HK-2 (cell line): Measurements from ENCODE around the gene VTI1B.
"Not testable (repeated sequence)": the region's sequence is repeated elsewhere in the genome, so short reads cannot be mapped to it uniquely, and the experiment has no call there.

Experiments
- DNase-seq: peaks from one replicate; pipeline ENCODE4 v3.0.0-alpha.2; 2018; ENCODE audit not compliant: unreplicated experiment

The VTI1B gene, protein sequence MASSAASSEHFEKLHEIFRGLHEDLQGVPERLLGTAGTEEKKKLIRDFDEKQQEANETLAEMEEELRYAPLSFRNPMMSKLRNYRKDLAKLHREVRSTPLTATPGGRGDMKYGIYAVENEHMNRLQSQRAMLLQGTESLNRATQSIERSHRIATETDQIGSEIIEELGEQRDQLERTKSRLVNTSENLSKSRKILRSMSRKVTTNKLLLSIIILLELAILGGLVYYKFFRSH

DNA sequence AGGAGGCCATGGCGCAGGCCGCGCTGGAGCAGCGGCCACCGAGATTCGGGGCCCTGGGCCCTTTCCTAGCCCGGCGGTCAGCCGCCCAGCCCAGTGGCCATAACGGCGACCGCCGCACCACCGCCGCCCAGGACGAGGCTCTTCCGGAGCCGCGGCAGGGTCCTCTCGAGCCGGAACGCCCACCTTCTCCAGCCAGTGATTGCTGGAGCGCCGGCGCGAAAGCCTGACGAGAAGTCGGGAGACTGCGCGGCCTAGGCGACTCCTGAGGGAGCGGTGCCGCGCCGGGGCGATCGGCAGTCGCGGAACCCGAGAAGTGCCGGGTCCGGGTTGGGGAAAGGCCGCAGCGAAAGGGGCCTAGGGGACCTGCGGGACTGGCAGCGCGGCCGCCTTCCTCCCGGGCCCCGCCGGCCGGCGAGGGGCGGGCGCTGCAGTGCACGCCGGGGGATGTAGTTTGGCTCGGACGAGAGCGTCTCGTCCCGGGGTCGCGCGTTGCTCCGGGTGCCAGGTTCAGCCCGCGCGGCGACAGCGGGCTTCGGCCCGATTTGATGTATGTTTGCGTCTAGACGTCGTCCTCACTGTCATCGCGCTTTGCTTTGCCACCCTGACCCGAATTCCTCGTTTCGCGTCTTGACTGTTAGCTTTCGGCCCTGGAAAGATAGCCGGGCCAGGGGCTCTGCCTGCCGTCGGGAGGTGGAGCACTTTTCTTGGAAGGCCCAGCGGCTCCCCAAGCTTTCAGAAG lies at the start of gene VTI1B:
Gene VTI1B (minus strand): TSS at position 153 of the 739 bp plus-strand sequence. CDS start 143 bp downstream, at position 10.
- DNase-seq = peak; percentile 80

DNA sequence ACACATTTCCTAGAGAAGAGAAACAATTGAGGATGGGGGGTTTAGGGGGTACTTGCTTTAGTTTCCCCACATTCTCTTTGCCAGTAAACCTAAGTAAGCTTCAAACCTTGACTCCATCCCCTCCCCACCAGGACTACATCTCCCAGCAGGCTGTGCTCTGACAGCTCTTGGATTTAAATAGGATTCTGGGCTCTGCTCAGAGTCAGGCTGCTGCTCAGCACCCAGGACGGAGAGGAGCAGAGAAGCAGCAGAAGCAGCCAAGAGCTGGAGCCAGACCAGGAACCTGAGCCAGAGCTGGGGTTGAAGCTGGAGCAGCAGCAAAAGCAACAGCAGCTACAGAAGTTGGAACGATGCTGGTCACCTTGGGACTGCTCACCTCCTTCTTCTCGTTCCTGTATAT lies 47.9 kb upstream of the VTI1B start:
- DNase-seq = no peak

DNA sequence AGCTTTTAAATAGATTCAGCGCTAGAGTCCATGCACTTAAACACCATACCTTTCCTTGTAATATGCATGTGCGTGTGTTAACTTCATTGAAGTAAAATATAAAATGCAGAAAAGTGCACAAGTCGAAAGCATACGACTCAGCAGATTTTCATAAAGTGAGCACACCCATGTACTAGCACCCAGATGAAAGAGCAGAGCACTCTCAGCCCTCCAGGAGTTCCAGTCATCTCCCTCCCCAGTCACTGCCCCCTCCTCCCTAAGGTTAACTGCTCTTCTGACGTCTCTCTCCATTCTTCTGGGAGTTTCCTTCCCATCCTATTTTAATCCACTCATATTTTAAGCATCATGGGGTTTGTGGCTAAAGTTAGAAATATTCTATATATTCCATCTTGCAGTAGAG lies 47.4 kb upstream of the VTI1B start:
- no peak for DNase-seq

DNA sequence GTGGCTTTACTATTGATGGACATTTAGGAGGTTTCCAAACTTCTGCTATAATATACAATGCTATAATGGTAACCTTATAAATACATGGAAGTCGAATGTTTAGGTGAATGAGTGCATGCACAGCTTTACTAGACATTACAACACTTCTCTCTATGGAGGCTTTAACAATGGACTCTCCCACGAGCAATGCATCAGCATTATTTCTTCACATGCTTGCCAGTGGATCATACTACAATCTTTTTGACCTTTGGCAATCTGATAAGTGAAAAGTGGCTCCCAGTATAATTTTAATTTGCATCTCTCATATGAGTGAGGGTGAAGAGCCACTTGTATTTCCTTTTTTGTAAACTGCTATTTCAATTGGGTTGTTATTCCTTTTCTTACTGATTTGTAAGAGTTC lies 45.4 kb upstream of the VTI1B start:
- no peak for DNase-seq

DNA sequence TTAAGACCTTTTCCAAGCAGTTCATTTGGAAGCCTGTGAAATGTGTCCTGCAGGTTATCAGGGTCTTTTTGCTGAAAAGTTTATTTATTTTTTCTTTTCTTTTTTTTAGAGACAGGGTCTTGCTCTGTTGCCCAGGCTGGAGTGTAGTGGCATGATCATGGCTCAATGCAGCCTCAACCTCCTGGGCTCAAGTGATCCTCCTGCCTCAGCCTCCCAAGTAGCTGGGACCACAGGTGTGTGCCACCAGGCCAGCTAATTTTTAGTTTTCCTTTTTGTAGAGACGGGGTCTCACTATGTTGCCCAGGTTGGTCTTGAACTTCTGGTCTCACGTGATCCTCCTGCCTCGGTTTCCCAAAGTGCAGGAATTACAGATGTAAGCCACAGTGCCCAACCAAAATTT lies 45.0 kb upstream of the VTI1B start:
- not testable (repeated sequence) for DNase-seq

DNA sequence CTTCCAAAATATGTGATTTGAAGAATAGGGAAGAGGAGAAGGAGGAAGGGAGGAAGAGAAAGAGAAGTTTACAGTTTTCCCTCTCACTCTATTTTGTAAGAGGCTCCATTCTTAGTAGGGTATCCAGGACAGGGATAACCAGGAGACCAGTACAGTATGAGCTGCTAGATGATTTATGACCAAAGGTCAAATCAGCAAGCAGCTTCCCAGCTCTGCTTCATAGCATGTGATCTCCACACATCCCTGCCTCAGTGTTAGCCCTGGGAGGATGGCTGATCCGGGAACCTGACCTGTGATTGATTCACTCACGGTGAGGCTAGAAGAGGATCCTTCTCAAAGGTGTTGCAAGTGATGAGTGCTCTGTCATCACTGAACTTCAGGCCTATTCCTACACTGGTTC lies 43.8 kb upstream of the VTI1B start:
- no peak for DNase-seq

DNA sequence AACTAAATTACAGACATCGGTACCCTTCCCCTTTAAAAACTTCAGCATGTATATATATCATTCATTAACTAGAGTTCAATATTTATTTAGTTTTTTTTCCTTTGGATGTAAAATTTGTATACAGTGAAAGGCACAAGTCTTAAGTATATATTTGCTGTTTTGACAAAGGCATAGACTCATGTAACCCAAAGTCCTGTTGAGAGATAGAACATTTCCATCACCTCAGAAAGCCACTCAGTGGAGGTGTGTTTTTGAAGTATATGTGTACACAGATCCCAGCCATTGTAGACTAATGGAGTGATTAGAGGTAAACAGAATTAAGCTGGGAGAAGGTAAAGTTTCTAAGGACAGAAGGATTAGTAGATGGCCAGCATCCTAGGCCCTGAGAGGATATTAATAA lies 42.6 kb upstream of the VTI1B start:
- no peak for DNase-seq

DNA sequence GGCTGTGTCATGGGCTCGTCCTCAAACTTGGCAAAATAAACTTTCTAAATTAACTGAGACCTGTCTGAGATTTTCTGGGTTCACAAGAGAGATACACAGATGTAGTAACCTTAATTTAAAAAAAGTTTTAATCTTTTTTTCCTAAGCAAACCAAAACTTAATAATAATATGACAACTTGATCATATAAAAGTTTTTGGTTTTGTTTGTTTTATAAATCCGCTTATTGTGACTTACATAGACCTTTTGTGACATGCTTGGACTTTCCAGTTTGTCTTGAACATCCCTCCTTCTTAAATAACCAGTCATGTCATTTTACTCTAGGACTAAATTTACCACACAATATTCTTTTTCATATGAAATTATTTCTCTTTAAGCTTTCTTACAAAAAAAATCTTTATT lies 35.8 kb upstream of the VTI1B start:
- no peak for DNase-seq

DNA sequence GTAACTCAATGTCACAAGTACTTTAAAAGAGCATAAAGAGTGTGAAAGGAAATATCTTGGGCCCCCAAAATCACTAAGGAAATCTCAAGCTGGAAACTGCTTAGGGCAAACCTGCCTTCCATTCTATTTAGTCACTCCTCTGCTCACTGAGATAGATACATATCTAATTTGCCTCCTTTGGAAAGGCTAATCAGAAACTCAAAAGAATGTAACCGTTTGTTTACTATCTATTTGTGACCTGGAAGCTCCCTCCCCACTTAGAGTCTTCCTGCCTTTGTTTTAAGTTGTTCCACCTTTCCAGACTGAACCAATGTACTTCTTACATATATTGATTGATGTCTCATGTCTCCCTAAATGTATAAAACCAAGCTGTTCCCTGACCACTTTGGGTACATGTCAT lies 35.4 kb upstream of the VTI1B start:
- DNase-seq = not testable (repeated sequence)

DNA sequence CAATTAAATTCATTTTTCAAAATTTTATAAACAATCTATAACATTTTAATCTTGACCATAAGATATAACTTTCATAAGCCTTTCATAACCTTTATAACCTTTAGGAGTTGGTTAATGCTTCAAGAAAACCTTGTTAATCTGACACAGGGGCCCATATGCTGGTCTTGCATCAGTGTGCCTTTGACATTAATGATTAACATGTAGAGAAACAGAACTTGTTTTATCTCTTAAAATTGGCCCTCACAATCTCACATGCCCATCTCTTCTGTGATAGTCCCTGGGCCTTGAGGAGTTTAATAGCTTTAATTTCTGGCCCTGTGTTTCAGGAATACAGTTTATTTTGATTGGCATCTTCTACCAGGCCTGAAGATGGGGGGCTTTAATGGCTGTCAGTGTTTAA lies 34.9 kb upstream of the VTI1B start:
- DNase-seq = not testable (repeated sequence)

DNA sequence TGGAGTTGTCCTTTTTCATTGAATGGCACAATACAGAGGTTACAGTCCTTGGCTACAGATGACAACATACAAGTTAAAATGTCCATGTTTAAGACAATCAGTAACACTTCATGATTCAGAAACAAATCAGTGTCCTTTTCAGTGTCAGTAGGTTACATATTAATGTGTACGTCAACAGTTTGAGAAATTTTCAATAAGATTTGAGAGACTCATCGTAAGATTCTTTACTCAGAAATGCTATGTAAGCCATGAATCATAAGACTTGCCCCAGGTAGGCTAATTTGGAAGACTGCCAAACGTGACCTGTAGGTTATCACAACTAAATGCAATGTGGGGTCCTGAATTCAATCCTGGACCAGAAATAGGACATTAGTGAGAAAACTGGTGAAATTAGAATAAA lies 30.8 kb upstream of the VTI1B start:
- no peak for DNase-seq

DNA sequence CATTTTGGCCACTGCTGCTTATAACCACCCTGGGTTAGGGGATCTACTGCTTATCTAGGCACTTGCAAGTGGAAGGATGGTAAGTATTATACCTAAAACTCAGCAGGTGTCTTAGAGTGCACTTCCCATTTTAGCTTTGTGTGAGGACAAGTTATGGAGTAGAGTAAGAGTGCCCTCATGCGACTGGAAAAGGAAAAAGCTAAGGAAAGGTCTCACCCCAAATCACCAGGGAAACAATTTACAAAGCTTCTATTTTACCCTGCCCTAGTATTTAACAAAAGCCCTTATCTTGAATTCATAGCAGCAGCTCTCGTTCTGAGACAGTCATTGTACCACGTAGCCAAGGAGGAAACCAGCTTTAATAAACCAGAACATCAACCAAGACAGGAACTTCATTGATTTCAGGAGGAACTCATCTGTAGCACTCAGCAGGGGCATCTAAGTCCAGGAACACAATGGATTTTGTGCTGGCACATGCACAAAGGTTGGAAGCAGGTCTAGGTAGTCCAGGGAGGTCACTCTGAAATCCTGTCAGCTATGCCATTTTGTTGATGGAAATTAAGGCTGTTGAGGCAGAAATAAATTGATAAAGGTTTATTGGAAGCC lies 30.2 kb upstream of the VTI1B start:
- DNase-seq = no peak

DNA sequence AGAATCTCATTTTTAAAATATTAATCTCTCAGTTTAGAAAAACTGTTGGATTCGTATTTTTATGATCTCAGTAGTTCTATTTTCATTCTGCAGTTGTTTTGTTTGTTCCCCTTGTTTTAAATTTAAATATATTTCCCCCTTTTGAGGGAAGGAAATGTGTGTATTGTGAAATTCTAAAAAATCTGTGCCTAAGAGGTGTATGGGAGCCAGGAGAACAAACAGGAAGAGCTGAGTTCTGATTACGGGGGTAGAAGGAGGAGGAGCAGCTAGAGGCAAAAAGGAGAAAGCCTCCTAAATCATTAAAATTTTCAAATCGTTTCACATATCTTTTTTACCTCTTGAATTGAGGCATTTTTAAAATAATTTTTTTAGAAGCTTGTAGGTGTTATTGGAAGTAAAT lies 29.6 kb upstream of the VTI1B start:
- DNase-seq = no peak

DNA sequence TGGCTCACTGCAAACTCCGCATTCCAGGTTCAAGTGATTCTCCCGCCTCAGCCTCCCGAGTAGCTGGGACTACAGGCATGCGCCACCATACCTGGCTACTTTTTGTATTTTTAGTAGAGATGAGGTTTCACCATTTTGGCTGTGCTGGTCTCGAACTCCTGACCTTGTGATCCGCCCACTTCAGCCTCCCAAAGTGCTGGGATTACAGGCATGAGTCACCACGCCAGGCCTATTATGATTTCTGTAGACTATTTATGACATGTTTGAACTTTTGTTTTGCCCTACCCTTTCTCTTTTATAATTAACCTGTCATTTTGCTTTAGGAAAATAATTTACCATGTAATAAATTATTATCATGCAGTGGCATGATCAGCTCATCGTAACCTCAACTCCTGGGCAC lies 27.1 kb upstream of the VTI1B start, which contains the start of gene RDH12:
Gene RDH12 (plus strand): TSS at position 395 of the 400 bp plus-strand sequence. CDS start 20,757 bp downstream, outside the sequence.
- not testable (repeated sequence) for DNase-seq

DNA sequence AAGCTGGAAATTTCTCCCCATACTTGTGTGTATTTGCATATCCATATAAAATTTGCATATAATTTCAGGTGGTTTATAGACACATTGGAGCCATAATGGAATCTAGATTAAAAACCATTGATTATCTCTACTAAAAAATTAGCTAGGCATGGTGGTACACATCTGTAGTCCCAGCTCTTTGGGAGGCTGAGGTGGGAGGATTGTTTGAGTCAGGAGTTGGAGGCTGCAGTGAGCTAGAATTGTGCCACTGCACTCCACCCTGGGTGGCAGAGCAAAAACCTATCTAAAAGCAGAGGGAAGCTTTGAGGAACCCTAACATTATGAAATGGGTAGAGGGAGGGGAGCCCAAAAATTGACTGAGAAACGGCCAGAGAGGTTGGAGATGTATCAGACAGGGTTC lies 23.7 kb upstream of the VTI1B start:
- no peak for DNase-seq

DNA sequence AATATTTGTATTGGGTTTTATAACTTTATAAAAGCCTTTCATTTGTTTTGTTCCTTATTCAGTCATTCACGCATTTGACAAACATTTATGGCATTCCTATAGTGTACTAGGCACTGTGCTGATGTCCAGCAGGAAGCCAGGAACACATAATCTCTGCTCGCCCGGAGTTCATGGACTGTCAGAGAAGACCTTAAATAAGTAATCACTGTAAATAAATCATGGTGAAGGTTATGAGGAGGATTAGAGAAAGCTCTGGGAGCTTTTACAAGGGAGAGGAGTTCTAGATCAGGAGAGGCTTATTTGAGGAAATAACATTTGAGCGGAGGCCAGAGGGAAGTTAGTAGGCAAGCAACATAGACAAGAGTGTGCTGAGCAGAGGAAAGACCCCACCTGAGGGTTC lies 22.6 kb upstream of the VTI1B start:
- DNase-seq = no peak

DNA sequence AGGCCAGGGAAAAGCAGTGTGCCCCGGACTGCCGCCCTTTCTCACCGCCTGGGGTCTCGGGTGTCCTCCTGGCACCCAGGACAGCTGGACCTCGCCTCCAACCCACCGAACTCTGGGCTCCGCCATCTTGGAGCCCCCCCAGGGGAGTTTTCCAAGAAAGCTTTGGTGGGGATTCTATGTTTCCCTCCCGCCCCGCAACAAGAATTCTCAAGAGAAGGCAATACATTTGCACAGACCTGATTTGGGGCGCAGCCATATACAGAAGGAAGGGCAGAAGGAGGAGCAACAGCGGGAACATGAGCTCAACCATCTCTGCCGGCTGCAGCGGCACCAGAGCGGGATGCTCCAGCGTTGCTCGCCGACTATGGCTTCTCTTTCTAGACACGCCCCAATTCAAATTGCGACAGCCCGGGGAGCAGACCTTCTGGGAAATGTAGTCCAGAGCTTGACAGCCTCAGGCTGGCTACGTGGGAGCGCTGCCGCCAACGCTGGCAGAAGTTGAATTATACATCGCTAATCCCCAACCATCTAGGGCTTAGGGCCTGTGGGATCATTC lies 21.0 kb upstream of the VTI1B start, which contains the start of gene RDH11:
Gene RDH11 (minus strand): TSS at position 371 of the 556 bp plus-strand sequence. CDS start 61 bp downstream, at position 310.
- peak; percentile 81 for DNase-seq

DNA sequence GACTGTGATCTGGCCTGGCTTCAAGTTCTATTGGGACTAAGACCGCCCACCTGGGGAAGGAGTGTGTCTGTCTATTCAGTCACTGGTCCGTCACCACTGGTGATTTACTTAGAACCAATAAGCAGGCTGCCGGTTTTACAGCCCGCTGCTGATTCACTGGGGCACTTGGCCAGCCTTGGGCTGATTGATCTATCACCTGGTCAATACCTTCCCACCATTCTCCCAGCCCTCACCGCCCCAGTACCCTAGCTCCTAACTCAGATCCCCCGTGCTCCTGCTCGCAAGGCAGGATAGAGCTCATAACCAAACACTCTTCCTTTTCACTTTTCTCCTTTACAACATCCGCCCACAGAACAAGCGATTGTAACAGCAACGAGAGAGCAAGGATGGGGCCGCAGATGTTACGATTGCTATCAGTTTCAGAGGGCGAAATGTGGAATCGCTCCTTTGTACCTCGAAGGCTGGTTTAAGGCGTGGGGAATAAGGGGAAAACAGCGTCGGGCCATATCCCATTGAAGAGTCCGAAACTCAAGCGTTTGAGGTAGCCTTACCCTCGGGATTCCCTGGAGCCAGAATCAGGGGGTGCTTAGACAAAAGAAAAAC lies 20.5 kb upstream of the VTI1B start:
- DNase-seq = peak; percentile 84

DNA sequence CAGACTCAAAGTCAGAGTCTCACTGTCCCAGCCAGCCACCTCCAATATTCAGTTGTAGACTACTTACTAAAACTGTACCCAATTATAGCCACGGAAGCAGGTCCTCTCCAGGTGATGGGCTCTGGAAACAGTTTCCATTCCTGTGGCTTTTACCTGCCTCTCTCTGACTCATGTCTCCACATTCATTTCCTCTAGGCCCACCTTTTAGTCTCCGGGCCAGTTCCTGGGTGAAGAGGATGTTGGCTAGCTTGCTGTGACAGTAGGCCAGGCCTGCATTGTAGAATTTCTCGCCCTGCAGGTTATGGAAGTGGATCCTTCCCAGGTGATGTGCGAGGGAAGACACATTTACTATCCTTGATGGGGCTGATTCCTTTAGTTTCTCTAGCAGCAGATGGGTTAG lies 15.6 kb upstream of the VTI1B start:
- no peak for DNase-seq

DNA sequence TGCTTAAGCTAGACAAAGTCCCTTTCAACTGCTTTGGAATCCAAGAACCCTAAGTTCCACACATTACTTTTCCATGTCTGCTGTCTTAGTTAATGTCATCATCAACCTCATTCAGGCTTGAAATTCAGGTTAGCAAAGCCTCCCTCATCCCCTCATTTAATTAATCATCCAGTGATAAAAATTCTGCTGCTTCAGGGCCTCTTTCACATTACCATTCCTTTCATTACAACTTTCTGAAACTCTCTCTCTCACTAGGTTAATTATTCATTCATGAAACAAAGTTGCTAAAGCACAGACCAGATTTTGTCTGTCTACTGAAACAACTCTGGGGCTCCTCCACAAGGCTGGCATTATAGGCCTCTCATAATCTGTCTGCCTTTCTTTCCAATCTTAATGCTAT lies 9.4 kb upstream of the VTI1B start:
- DNase-seq = no peak

DNA sequence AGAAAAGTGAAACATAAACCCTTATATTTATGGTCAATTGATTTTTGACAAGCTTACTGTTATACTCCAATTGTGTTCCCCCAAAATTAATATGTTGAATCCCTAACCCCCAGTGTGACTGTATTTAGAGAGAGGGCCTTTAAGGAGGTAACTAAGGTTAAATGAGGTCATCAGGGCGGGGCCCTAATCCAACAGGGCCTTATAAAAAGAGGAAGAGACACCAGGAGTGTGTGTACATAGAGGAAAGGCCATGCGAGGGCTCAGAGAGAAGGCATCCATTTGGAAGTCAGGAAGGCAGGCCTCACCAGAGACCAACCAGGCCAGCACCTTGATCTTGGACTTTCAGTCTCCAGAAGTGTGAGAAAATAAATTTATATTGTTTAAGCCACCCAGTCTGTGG lies 6.5 kb upstream of the VTI1B start:
- DNase-seq = no peak

DNA sequence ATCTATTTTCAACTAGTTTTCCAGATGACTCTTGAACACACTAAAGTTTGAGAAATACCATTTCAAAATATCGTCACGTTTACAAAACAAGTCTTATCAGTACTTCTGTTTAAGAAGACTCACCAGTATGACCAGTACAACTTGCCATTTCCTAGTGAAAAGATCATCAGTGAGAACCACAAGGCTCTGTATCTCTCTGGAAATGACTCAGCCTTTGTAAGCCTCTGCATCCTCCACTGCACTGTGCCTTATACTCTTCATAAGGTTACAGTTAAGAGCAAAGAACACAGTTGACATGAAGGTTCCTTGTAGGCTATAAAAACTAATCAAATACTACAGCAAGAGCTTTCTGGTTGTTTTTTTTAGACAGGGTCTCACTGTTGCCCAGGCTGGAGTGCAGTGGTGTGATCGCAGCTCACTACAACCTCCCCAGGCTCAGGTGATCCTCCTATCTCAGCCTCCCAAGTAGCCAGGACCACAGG lies 5.7 kb upstream of the VTI1B start:
- DNase-seq = no peak
